Measurements from ENCODE around the gene UCHL5. TPM values are rescaled to one million over a fixed set of nuclear protein-coding genes. Genes with fewer than 3 reads are reported as not detected.
"Not testable (repeated sequence)": the region's sequence is repeated elsewhere in the genome, so short reads cannot be mapped to it uniquely, and the experiment has no call there.

The UCHL5 gene
- total and polyA plus RNA-seq, 2 donors (not counting 1 experiment from before 2014, with no cell fraction given), result 19.5 to 29.6 TPM

DNA sequence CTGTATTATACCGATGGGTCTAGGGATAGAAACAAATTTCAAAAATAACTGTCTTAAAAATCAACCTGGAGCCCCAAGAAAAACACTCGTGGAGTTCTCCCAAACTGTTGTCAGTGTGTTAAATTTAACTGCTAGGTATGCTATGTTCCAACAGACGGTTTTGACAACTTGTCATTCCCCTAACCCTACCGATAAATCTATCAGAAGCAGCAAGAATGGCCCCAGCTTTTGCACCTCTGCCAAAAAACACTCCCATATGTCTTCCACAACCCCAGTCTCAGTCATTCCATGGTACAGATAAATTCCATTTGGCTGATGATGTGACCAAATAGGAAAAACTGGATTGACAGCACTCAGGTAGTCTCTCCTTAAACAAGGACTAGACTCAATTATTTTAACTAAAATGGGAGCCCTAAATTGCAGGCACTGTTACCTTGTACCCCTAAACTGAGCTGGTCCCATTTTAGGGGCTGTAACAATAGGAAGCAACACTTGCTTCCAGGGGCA lies 4.9 kb downstream of the UCHL5 start:
- TF ChIP-seq CTCF (conservative IDR thresholded peaks at IDR 0.05 in 1 of 2, IDR thresholded peaks at IDR 0.05 in 1 of 2; ENCODE audit: low read depth in 1 of 2, low read length in 2 of 2) (no peak), EZH2 (IDR thresholded peaks at IDR 0.05; ENCODE audit: low read length, missing control alignments) (no peak)
- Histone ChIP-seq H3K79me2 (ENCODE audit: control insufficient read depth, insufficient read depth, low read length) (peaks cover 67% of the 10 kb centered on the region), H3K36me3 (ENCODE audit: control insufficient read depth, insufficient read depth, low read length) (no peaks in the 10 kb centered on the region)

GRCh38 chr1:193048913-193049312 lies 10.2 kb downstream of the UCHL5 start:
- not testable (repeated sequence) for H3K27me3 ChIP-seq (ENCODE audit: control insufficient read depth, insufficient read depth, low read length); H3K4me2 ChIP-seq (ENCODE audit: extremely low read depth, insufficient read depth, low read length); H3K27ac ChIP-seq (ENCODE audit: insufficient read depth, low read length); H3K9me3 ChIP-seq (ENCODE audit: control insufficient read depth, insufficient read depth, low read depth, low read length); H3K9ac ChIP-seq (ENCODE audit: insufficient read depth, low read length); H3K4me3 ChIP-seq (replicated peaks in 1 of 4; ENCODE audit: control extremely low read depth in 1 of 4, insufficient read depth in 1 of 4, low read depth in 3 of 4, low read length in 4 of 4); H4K20me1 ChIP-seq (ENCODE audit: control insufficient read depth, extremely low read depth, insufficient read depth, low read length); H2AFZ ChIP-seq (ENCODE audit: low read length); DNase-seq (ENCODE audit: low read depth in 2 of 2); H3K36me3 ChIP-seq (ENCODE audit: control insufficient read depth, insufficient read depth, low read length); H3K4me1 ChIP-seq (ENCODE audit: control insufficient read depth, extremely low read depth, insufficient read depth, low read length)
- H3K79me2 ChIP-seq (ENCODE audit: control insufficient read depth, insufficient read depth, low read length), result peaks cover 17% of the 10 kb centered on the region

More for the DNA sequence above, 4.9 kb downstream of the UCHL5 start:
- no peak for DNase-seq (ENCODE audit: low read depth in 2 of 2)
- H3K9me3 ChIP-seq (ENCODE audit: control insufficient read depth, insufficient read depth, low read depth, low read length), result no peaks in the 10 kb centered on the region
- no peaks in the 10 kb centered on the region for H4K20me1 ChIP-seq (ENCODE audit: control insufficient read depth, extremely low read depth, insufficient read depth, low read length)
- peaks cover 2% of the 10 kb centered on the region for H3K4me1 ChIP-seq (ENCODE audit: control insufficient read depth, extremely low read depth, insufficient read depth, low read length)
- H3K4me3 ChIP-seq (replicated peaks in 1 of 4; ENCODE audit: control extremely low read depth in 1 of 4, insufficient read depth in 1 of 4, low read depth in 3 of 4, low read length in 4 of 4), result no peak overlapping the region
- H3K4me2 ChIP-seq (ENCODE audit: extremely low read depth, insufficient read depth, low read length), result no peak overlapping the region
- no peak overlapping the region for H3K27ac ChIP-seq (ENCODE audit: insufficient read depth, low read length)
- no peak overlapping the region for H2AFZ ChIP-seq (ENCODE audit: low read length)
- no peak overlapping the region for H3K9ac ChIP-seq (ENCODE audit: insufficient read depth, low read length)
- no peaks in the 10 kb centered on the region for H3K27me3 ChIP-seq (ENCODE audit: control insufficient read depth, insufficient read depth, low read length)

DNA sequence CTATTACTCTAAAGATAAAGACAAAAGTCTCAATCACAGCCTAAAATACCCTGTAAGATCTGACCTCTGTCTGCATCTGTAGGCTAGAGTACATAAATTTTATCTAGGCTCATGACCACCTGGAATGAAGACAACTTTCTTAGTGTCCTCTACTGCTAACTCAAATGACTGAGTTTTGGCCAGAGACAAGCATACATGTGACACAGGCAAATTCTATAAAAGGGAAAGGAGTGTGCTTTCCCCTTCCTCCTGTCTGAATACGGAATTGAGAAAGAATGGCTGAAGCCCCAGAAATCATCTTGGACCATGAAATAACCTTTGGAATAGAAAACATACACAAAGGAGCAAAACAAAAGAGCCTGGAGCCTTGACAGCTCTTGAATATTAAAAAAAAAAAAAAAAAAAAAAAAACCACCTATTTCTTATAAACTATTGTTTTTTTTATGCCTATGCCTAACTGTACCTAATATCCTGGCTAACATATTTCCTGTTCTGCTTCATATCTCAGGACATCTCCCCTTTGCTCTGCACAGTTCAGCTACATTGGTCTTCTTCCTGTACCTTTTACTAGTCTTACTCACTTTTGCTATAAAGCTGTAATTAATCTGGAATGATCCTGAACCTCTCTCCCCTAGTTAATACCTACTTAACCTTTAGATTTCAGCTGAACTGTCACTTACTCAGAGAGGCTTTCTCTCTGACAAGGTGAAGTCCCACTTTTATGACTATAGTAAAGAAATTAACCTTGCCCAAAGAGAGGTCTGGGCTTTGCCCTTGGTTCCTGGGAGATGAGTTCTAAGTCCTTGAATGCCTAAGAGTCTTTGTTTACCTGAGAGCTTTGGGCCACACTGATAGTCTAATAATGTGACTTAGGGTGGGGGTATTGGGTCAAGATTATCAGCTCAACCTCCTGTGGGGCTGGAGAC lies 16.1 kb downstream of the UCHL5 start:
- Histone ChIP-seq H3K79me2 (ENCODE audit: control insufficient read depth, insufficient read depth, low read length) (no peaks in the 10 kb centered on the region), H3K9ac (ENCODE audit: insufficient read depth, low read length) (no peak overlapping the region), H3K27ac (ENCODE audit: insufficient read depth, low read length) (no peak overlapping the region), H3K4me1 (ENCODE audit: control insufficient read depth, extremely low read depth, insufficient read depth, low read length) (no peaks in the 10 kb centered on the region), H3K27me3 (ENCODE audit: control insufficient read depth, insufficient read depth, low read length) (no peaks in the 10 kb centered on the region), H3K4me3 (replicated peaks in 1 of 4; ENCODE audit: control extremely low read depth in 1 of 4, insufficient read depth in 1 of 4, low read depth in 3 of 4, low read length in 4 of 4) (no peak overlapping the region), H3K9me3 (ENCODE audit: control insufficient read depth, insufficient read depth, low read depth, low read length) (no peaks in the 10 kb centered on the region), H3K36me3 (ENCODE audit: control insufficient read depth, insufficient read depth, low read length) (no peaks in the 10 kb centered on the region), H4K20me1 (ENCODE audit: control insufficient read depth, extremely low read depth, insufficient read depth, low read length) (no peaks in the 10 kb centered on the region), H3K4me2 (ENCODE audit: extremely low read depth, insufficient read depth, low read length) (no peak overlapping the region), H2AFZ (ENCODE audit: low read length) (no peak overlapping the region)
- no peak for DNase-seq (ENCODE audit: low read depth in 2 of 2)
- TF ChIP-seq CTCF (conservative IDR thresholded peaks at IDR 0.05 in 1 of 2, IDR thresholded peaks at IDR 0.05 in 1 of 2; ENCODE audit: low read depth in 1 of 2, low read length in 2 of 2) (no peak), EZH2 (IDR thresholded peaks at IDR 0.05; ENCODE audit: low read length, missing control alignments) (no peak)

All from fibroblast of lung (primary cell).